ENCODE data around the gene HAVCR2. TPM values are rescaled to one million over a fixed set of nuclear protein-coding genes. Genes with fewer than 3 reads are reported as not detected.
"Not testable (repeated sequence)": the region's sequence is repeated elsewhere in the genome, so short reads cannot be mapped to it uniquely, and the experiment has no call there.

HAVCR2 gene
- total and polyA plus RNA-seq, 2 experiments from 2014 or later = 0.52 to 1.7 TPM

GRCh38 chr5:157057459-157058370 lies 51.1 kb downstream of the HAVCR2 start:
- H3K27me3 ChIP-seq = no peaks in the 10 kb centered on the region
- H2AFZ ChIP-seq = no peak overlapping the region
- TF ChIP-seq EZH2 (IDR thresholded peaks at IDR 0.05; ENCODE audit: borderline replicate concordance) = no peak
- TF ChIP-seq CTCF (IDR thresholded peaks at IDR 0.05; ENCODE audit: poor library complexity) = no peak
- no peak for TF ChIP-seq EZH2phosphoT487 (IDR thresholded peaks at IDR 0.05; ENCODE audit: low read depth, severe bottlenecking, unreplicated experiment)
- 75% methylated on average over 10 of the region's 11 CpGs for WGBS (ENCODE audit: low lambda C conversion rate, missing lambda C conversion rate)
- H3K79me2 ChIP-seq = no peaks in the 10 kb centered on the region
- H3K4me3 ChIP-seq = no peak overlapping the region
- no peaks in the 10 kb centered on the region for H3K9me3 ChIP-seq (ENCODE audit: low read depth)
- H3K9me2 ChIP-seq (replicated peaks; ENCODE audit: insufficient read depth) = no peaks in the 10 kb centered on the region
- H4K20me1 ChIP-seq (ENCODE audit: insufficient read depth, poor library complexity, severe bottlenecking) = no peaks in the 10 kb centered on the region
- H3K4me2 ChIP-seq = peak overlapping the region; percentile 28
- H3K27ac ChIP-seq = peak overlapping the region; percentile 80
- no peak for DNase-seq (ENCODE audit: low spot score)
- H3K36me3 ChIP-seq (replicated peaks; ENCODE audit: insufficient read depth, low read depth) = no peaks in the 10 kb centered on the region
- H3K4me1 ChIP-seq (ENCODE audit: insufficient read depth) = peaks cover 23% of the 10 kb centered on the region

DNA sequence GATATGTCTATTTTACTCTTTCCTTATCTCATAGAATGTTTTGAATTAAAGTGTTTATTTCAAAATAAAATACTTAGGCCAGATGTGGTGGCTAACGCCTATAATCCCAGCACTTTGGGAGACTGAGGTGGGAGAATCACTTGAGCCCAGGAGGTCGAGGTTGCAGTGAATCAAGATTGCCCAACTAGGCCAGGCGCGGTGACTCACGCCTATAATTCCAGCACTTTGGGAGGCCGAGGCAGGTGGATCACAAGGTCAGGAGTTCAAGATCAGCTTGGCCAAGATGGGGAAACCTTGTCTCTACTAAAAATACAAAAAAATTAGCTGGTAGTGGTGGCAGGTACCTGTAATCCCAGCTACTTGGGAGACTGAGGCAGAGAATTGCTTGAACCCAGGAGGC lies 52.0 kb downstream of the HAVCR2 start:
- DNase-seq (ENCODE audit: low spot score); H3K36me3 ChIP-seq (replicated peaks; ENCODE audit: insufficient read depth, low read depth); H4K20me1 ChIP-seq (ENCODE audit: insufficient read depth, poor library complexity, severe bottlenecking); H3K9me2 ChIP-seq (replicated peaks; ENCODE audit: insufficient read depth); H2AFZ ChIP-seq; H3K27me3 ChIP-seq; H3K79me2 ChIP-seq; H3K4me3 ChIP-seq; H3K9me3 ChIP-seq (ENCODE audit: low read depth); H3K4me2 ChIP-seq: not testable (repeated sequence)
- H3K4me1 ChIP-seq (ENCODE audit: insufficient read depth) = peaks cover 23% of the 10 kb centered on the region
- H3K27ac ChIP-seq = peak overlapping the region; percentile 12
- 90% methylated on average over 6 of the region's 6 CpGs for WGBS (ENCODE audit: low lambda C conversion rate, missing lambda C conversion rate)

DNA sequence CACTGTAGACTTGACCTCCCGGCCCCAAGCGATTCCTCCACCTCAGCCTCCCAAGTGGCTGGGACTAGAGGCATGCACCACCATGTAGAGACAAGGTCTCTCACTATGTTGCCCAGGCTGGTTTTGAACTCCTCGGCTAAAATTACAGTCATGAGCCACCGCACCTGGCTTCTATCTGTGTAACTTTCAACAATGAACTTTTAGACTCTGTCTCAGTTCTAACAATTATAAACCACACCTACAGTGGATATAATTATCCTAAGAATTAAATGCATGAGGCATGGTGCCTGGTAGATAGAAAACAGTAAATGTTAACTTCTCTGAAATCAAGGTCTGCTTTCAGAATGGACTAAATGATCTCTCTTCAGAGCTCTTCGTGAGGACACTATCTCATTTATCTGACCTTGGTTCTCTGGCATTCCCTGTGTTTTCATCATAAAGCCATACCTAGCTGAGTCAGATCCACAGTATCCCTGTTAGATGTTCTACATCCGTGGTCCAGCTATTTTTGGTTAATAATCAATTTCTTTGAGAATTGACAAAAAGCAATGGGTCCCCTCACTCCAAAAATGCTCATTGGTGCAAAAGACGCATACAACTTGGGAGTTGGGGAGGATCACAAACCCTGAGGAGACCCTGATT lies 57.1 kb downstream of the HAVCR2 start:
- H3K4me1 ChIP-seq (ENCODE audit: insufficient read depth) = peaks cover 13% of the 10 kb centered on the region
- H3K79me2 ChIP-seq = no peaks in the 10 kb centered on the region
- no peak overlapping the region for H2AFZ ChIP-seq
- no peaks in the 10 kb centered on the region for H3K36me3 ChIP-seq (replicated peaks; ENCODE audit: insufficient read depth, low read depth)
- H3K4me2 ChIP-seq = no peak overlapping the region
- H3K27ac ChIP-seq = peak overlapping the region; percentile 0
- no peak for DNase-seq (ENCODE audit: low spot score)
- no peaks in the 10 kb centered on the region for H4K20me1 ChIP-seq (ENCODE audit: insufficient read depth, poor library complexity, severe bottlenecking)
- TF ChIP-seq EZH2phosphoT487 (IDR thresholded peaks at IDR 0.05; ENCODE audit: low read depth, severe bottlenecking, unreplicated experiment) (no peak), CTCF (IDR thresholded peaks at IDR 0.05; ENCODE audit: poor library complexity) (no peak), EZH2 (IDR thresholded peaks at IDR 0.05; ENCODE audit: borderline replicate concordance) (no peak)
- WGBS (ENCODE audit: low lambda C conversion rate, missing lambda C conversion rate) = 72% methylated on average over 7 of the region's 7 CpGs
- H3K9me2 ChIP-seq (replicated peaks; ENCODE audit: insufficient read depth) = no peaks in the 10 kb centered on the region
- H3K27me3 ChIP-seq = no peaks in the 10 kb centered on the region
- H3K4me3 ChIP-seq = no peak overlapping the region
- H3K9me3 ChIP-seq (ENCODE audit: low read depth) = no peaks in the 10 kb centered on the region

DNA sequence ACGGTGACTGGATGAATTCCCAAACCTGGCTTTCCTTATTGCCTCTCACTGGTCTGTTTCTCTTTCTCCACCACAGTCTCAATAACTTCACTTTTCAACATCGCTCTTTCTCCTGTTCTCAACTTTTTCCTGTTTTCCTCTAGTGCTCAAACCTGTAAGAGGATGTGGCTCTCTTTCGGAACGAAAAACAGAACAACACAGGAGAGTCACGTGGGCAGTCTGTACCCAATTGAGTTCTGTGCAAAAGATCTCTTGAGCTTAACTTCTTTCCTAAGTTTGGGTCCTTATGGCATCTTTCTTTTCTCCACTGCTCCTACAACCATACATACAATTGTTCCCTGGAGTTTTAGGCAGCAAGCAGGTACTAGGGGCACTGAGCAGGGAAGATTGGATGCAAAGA lies 58.8 kb downstream of the HAVCR2 start:
- H4K20me1 ChIP-seq (ENCODE audit: insufficient read depth, poor library complexity, severe bottlenecking) = no peaks in the 10 kb centered on the region
- TF ChIP-seq CTCF (IDR thresholded peaks at IDR 0.05; ENCODE audit: poor library complexity) = no peak
- no peak for TF ChIP-seq EZH2phosphoT487 (IDR thresholded peaks at IDR 0.05; ENCODE audit: low read depth, severe bottlenecking, unreplicated experiment)
- TF ChIP-seq EZH2 (IDR thresholded peaks at IDR 0.05; ENCODE audit: borderline replicate concordance) = no peak
- WGBS (ENCODE audit: low lambda C conversion rate, missing lambda C conversion rate) = 62% methylated on average over 5 of the region's 5 CpGs
- H3K79me2 ChIP-seq = no peaks in the 10 kb centered on the region
- H3K4me1 ChIP-seq (ENCODE audit: insufficient read depth) = peaks cover 13% of the 10 kb centered on the region
- H3K4me3 ChIP-seq = no peak overlapping the region
- H3K27me3 ChIP-seq = no peaks in the 10 kb centered on the region
- H3K9me3 ChIP-seq (ENCODE audit: low read depth) = no peaks in the 10 kb centered on the region
- H2AFZ ChIP-seq = no peak overlapping the region
- H3K9me2 ChIP-seq (replicated peaks; ENCODE audit: insufficient read depth) = no peaks in the 10 kb centered on the region
- H3K4me2 ChIP-seq = peak overlapping the region; percentile 59
- H3K27ac ChIP-seq = peak overlapping the region; percentile 70
- H3K36me3 ChIP-seq (replicated peaks; ENCODE audit: insufficient read depth, low read depth) = no peaks in the 10 kb centered on the region
- no peak for DNase-seq (ENCODE audit: low spot score)
